Frontal cortex (tissue), 4 donors: ENCODE measurements around the gene CDH23. TPM values are rescaled to one million over a fixed set of nuclear protein-coding genes. Genes with fewer than 3 reads are reported as not detected.
A peak's percentile ranks its signal among the peaks of the same experiment; 100 is the strongest.
"Not testable (repeated sequence)": the region's sequence is repeated elsewhere in the genome, so short reads cannot be mapped to it uniquely, and the experiment has no call there.

Experiments used
- DNase-seq, 2 donors: peaks; one replicate each; pipeline ENCODE4 v3.0.0; 2012; ENCODE audit warnings: low spot score in 2 of 2
- FAIRE-seq: peaks from 2 replicates; lab custom pipeline; 2012; peaks lifted over from hg19 to GRCh38; lab: Jason Lieb, UNC
- total RNA-seq: library from RNA; depleted of rRNA; stranded (reverse); fragments of >200 nt; gene quantifications from one replicate; pipeline ENCODE4 v1.2.3, GENCODE V29; 2014
- donor health status: control.
- donor health status: control.
- donor health status: control.

Gene CDH23
- total RNA-seq, 1 donor from 2014 or later: 3.3 TPM

DNA sequence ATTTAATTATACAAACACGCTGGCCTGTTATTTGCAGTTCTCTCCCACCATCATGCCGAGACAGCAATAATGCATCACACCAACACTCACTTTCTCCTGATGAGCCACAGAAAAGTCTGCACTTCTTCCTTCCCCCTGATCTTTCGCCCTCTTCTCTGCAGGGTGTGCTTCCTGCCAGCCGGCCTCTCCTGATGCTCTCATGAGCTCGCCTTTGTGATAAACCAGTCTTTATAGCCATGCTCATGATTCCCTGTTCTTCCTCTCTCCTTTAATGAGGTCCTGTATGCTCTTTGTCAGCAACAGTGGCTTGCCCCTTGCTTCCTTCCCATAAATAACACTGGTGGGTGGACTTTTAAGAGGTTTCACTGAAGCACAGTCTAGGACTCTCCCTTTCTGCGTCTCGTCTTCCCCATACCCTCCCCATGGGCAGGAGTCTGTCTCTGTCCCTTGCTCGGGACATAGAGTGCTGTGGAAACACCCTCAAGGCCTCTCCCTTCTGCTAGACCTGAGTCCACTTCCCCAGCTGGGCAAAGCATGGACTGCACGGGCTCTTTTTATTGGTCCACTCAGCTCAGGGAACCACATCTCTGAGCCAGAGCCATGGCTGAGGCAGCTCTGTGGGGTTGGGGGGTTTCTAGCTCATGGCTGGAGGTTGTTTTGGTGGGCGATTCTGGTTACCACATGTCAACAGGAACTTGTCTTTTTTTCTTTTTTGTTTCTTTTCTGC, 189.0 kb downstream of the CDH23 start:
- DNase-seq (no peak), FAIRE-seq (no peak)

DNA sequence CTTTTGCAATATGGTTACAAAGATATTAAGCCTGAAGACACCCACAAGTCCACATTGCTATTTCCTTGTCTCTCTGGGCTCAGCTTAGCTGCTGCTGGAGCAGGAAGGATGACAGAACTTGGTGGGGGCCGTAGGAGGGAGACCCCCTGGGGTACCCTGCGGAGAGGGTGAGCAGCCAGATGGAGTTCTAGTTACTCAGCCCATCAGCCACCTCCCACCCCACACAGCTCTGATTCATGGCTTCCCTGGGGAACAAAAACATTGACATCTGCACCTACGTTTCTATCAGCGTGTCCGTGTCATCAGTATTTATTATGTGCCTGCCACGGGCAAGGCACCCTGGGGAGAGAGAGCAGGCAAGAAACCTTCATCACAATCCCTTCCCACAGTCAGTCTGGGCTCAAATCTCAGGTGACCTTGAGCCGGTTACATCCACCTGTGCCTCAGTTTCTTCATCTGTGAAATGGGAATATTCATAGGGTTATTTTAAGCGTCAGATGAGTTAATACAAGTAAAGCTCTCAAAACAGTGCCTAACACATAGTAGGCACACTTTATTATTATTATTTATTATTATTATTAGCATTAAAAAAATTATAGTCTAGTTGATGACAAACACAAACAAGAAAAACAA, 191.3 kb downstream of the CDH23 start:
- FAIRE-seq (no peak), DNase-seq (no peak)

- DNase-seq (no peak), FAIRE-seq (no peak)
Observed at GRCh38 chr10:71588685-71589084, 192.0 kb downstream of the CDH23 start.

DNA sequence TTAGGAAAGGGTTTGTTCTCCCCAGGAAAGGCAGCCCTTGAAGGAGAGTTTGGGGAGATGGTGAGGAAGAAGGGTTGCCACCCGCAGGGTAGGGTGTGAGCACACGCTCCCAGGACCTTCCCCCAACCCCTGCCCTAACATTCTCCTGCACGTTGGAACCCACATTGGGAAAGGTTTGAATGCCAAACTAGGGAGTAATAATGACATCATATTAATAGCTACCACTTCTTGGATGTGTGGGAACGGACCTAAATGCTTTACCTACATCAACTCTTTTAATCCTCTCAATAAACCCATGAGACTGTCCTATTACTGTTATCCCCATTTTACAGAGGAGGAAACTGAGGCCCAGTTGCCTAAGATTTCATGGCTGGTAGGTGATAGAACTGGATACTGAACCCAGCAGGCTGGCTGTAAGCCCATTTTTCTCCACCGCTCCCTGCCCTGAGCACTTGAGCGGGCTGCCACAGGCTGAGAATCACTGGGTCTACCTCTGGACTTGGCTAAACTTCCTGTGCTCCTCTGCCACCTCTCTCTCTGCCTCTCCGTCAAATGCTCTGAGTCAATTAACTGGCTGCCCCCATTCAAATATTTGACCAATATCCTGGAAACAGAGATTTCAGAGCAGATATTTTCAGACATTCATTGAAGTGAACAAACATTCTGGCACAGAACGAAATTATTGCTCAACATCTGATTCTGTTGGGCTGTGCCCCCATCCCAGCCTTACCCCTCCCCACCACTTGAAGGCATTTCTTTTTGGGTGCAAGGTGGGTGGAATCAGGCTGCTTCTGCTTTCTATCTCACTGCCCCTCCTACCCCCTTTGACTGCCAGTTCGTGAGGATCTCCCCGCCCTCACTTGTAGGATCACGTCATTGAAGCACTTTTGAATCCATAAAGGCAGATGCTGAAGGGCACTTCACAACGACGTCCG, 193.2 kb downstream of the CDH23 start:
- no peak for DNase-seq
- no peak for FAIRE-seq

- no peak for DNase-seq
- no peak for FAIRE-seq
Observed at GRCh38 chr10:71590781-71591350, 194.1 kb downstream of the CDH23 start.

- FAIRE-seq: no peak
- DNase-seq: no peak
Observed at GRCh38 chr10:71594934-71595571, 198.3 kb downstream of the CDH23 start.

- DNase-seq (no peak), FAIRE-seq (no peak)
Observed at GRCh38 chr10:71595649-71596048, 198.9 kb downstream of the CDH23 start.

GRCh38 chr10:71596127-71596526, 199.4 kb downstream of the CDH23 start:
- DNase-seq (no peak), FAIRE-seq (no peak)

GRCh38 chr10:71596759-71597158, 200.0 kb downstream of the CDH23 start:
- no peak for FAIRE-seq
- DNase-seq: no peak

DNA sequence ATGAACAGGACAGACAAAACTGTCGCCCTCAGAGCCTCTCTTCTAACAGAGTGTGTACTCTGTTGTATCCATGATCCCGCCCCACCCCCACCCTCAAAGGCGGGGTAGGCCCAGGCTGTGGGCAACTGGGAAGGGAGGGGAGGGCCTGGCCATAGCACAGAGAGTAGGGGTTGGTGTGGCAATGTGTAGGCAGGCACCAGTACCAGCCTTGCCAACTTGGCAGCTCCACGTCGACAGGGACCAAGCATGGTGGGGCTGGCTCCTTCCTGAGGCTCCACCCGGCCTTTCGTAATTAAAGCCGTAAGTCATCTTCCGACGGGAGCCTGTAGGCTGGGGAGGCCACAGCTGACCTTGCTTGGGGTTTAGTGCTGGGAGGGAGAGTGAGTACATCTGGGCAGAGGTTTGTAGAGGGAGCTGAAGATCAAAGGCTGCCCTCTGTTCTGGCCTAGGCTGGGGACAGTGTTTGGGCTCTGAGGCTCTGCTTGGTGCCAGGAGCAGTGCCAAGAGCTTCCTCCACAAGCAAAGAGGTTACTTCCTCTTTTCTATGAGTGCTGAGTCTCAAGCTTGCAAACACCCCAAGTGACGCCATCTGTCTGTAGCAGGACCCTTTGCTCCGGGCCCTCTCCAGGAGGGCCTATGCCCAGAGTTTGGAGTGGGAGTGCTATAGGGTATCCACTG, 201.2 kb downstream of the CDH23 start:
- DNase-seq: peak; percentile 47 to 55
- no peak for FAIRE-seq

DNA sequence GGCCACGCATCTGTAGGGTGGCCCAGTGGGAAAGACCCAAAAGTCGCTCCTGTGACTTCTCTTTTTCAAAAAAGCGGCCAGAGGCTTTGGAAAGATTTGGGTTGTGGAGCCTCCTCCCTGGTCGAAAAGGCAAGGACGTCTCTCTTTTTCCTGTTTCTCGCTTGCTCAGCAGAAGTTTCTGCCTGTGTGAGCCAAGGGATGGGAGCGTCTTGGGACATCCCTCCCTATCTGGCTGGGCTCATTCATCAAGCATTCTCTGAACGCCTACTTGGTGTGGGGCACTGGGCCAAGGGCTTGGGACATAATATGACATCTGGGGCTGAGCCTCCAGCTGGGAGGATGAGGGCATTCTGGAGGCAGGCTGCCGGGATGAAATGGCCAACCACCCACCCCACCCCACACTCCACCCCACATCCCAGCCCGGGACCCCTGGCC, 201.9 kb downstream of the CDH23 start:
- FAIRE-seq (no peak), DNase-seq (peak; percentile 64 to 68)

- DNase-seq (no peak), FAIRE-seq (no peak)
Observed at GRCh38 chr10:71599518-71599917, 202.8 kb downstream of the CDH23 start.

DNA sequence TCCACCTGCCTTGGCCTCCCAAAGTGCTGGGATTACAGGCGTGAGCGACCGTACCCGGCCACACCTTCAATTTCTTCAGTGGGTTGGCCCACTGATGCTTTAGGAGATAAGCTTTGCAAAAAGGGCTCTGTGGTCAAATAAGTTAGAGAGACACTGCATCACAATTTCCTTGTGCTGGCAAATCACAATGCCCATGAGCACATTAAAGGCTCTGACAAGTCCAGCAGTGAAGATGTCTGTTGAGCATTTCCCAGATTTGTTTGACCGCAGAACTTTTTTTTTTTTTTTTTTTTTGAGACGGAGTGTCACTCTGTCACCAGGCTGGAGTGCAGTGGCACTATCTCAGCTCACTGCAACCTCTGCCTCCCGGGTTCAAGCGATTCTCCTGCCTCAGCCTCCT, 203.5 kb downstream of the CDH23 start:
- DNase-seq, FAIRE-seq: not testable (repeated sequence)

- no peak for DNase-seq
- FAIRE-seq: no peak
Observed at GRCh38 chr10:71600849-71601248, 204.1 kb downstream of the CDH23 start.

GRCh38 chr10:71601273-71601672, 204.6 kb downstream of the CDH23 start:
- no peak for FAIRE-seq
- DNase-seq: no peak

DNA sequence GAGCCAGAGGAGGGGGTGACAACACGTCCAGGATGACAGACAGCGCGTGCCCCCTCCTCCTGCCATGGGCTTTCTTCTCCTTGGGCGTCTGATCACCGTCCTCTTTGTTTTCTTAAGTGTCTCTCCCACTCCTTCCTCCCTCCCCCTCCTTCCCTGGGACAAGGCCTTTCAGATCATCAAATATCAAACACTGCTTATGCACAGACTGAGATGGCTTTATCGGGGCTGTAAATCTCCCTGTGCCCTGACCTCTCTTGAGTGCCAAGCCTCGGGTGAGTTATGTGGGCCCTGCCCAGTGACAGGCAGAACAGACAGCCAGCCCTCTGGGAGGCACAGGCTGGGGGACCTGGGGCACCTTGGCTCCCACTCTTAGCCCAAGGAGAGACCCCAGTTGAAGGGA, 206.4 kb downstream of the CDH23 start:
- DNase-seq (no peak), FAIRE-seq (no peak)

- no peak for FAIRE-seq
Observed at GRCh38 chr10:71603754-71604153, 207.0 kb downstream of the CDH23 start.

GRCh38 chr10:71604324-71605018, 207.8 kb downstream of the CDH23 start:
- FAIRE-seq (no peak), DNase-seq (no peak)

More at GRCh38 chr10:71603754-71604153, 207.0 kb downstream of the CDH23 start:
- no peak for DNase-seq
